Measurements from ENCODE around the gene DLG2. TPM values are rescaled to one million over a fixed set of nuclear protein-coding genes. Genes with fewer than 3 reads are reported as not detected.

The DLG2 gene
- total and polyA plus RNA-seq, 2 donors (not counting 3 experiments of a cell fraction or from before 2014, with no cell fraction given): 0.15 to 1.1 TPM

GRCh38 chr11:84853841-84854497, 773.2 kb downstream of the DLG2 start:
- no peaks in the 10 kb centered on the region for H4K20me1 ChIP-seq (replicated peaks; ENCODE audit: control insufficient read depth, extremely low read depth, insufficient read depth, low read length)
- no peak overlapping the region for H3K9ac ChIP-seq (replicated peaks; ENCODE audit: extremely low read depth, insufficient read depth, low read length)
- no peak for TF ChIP-seq FOS (IDR thresholded peaks at IDR 0.05; ENCODE audit: borderline replicate concordance, insufficient read depth, low read length)
- no peak for TF ChIP-seq CTCF (IDR thresholded peaks at IDR 0.05; ENCODE audit: extremely low read depth in 1 of 2, insufficient read depth in 1 of 2, low read depth in 1 of 2, low read length in 2 of 2)
- no peak for TF ChIP-seq EZH2 (IDR thresholded peaks at IDR 0.05; ENCODE audit: borderline replicate concordance, low read depth, low read length, severe bottlenecking)
- TF ChIP-seq POLR2AphosphoS5 (IDR thresholded peaks at IDR 0.05; ENCODE audit: insufficient read depth, low read depth, low read length): no peak
- no peak for TF ChIP-seq GATA2 (IDR thresholded peaks at IDR 0.05; ENCODE audit: insufficient read depth, insufficient read length, low read depth, low read length)
- TF ChIP-seq JUN (IDR thresholded peaks at IDR 0.05; ENCODE audit: borderline replicate concordance, insufficient read depth, insufficient read length, low read depth): no peak
- TF ChIP-seq MYC (IDR thresholded peaks at IDR 0.05; ENCODE audit: low read depth, low read length): no peak
- TF ChIP-seq, protein P1, sequence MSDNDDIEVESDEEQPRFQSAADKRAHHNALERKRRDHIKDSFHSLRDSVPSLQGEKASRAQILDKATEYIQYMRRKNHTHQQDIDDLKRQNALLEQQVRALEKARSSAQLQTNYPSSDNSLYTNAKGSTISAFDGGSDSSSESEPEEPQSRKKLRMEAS (IDR thresholded peaks at IDR 0.05; ENCODE audit: insufficient read depth, insufficient read length): no peak
- TF ChIP-seq POLR2A (IDR thresholded peaks at IDR 0.05; ENCODE audit: low read depth, low read length): no peak
- no peak overlapping the region for H3K4me3 ChIP-seq (replicated peaks in 1 of 3; ENCODE audit: insufficient read depth in 1 of 3, low read depth in 1 of 3, low read length in 3 of 3)
- no peak overlapping the region for H2AFZ ChIP-seq (ENCODE audit: low read depth, low read length)
- intact Hi-C loops (cut with micrococcal nuclease) (no loop called here), dilution Hi-C loops (cut with MboI; ENCODE audit: extremely low pct_ligation_motif_present, low sequenced_read_pairs) (no loop called here)
- H3K9me1 ChIP-seq (replicated peaks; ENCODE audit: control insufficient read depth, extremely low read depth, insufficient read depth, low read length): no peaks in the 10 kb centered on the region
- H3K27ac ChIP-seq (ENCODE audit: insufficient read depth, low read depth, low read length): no peak overlapping the region
- ChIA-PET POLR2A (no interaction called here), CTCF (no interaction called here)
- H3K36me3 ChIP-seq (ENCODE audit: control insufficient read depth in 2 of 2, extremely low read depth in 1 of 2, insufficient read depth in 2 of 2, low read length in 2 of 2): no peaks in the 10 kb centered on the region
- no peaks in the 10 kb centered on the region for H3K4me1 ChIP-seq (ENCODE audit: control insufficient read depth, extremely low read depth, insufficient read depth, low read length)
- BruUV-seq (replicated peaks): no TSS peak
- no peak for FAIRE-seq
- peaks cover 3% of the 10 kb centered on the region for H3K9me3 ChIP-seq (replicated peaks; ENCODE audit: control insufficient read depth, insufficient read depth, low read length)
- H3K27me3 ChIP-seq (ENCODE audit: control insufficient read depth in 2 of 2, insufficient read depth in 2 of 2, low read length in 2 of 2): no peaks in the 10 kb centered on the region
- no peak for DNase-seq (ENCODE audit: low read depth, low spot score)
- no peaks in the 10 kb centered on the region for H3K79me2 ChIP-seq (ENCODE audit: control insufficient read depth, insufficient read depth, low read length)
- no peak overlapping the region for H3K4me2 ChIP-seq (ENCODE audit: insufficient read depth, low read length)
